ENCODE results near the gene TSPAN4.
A peak's percentile ranks its signal among the peaks of the same experiment; 100 is the strongest.

Gene TSPAN4

DNA sequence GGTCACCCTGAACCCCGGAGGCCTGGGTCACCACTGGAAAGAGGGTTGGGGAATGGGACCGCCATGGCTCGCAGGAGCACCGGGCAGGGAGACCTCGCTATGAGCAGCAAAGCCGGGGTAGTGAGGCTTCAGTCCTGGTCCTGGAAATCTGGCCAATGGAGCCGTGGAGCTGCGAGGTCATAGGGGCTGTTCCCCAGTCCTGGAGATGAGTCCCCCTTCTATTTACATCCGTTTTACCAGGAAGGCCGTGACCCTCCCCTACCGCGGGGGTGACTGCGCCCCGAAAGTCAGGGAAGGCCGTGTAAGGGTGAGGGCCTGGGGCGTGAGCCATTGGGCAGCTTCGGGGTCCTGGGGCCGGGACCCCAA, 38.1 kb upstream of the TSPAN4 start:
- no peak for DNase-seq

DNA sequence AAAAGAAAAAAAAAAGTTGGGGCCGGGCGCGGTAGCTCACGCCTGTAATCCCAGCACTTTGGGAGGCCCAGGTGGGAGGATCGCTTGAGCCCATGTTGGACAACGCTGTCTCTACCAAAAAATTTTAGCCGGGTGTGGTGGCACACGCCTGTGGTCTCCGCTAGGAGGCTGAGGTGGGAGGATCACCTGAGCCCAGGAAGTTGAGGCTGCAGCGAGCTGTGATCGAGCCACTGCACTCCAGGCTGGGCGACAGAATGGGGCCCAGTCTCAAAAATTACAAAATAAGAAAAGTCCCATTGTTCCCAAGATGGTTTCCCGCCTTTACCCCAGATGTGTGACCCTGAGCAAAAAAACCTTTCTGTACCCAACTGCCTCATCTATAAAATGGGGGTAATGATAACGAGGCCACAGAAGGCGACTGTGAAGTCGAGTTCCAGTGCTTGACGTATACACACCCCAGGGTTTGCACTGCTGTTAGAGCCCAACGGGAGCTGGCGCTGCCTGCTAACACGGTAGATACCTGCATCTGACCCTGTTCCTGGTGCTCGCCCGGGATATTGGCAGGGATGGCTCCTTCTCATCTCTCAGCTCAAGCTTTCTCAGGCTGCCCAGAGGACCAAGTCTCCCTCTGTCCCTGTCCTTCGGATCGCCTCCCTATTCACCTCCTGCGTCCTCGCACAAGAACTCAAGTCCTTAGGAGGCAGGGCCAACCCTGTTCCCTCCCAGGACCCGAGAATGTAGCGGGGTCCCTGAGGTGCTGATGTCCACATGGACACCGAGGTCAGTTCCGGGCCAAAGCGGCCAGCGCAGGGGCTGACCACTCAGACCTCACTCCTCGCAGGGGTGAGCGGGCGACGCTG, 34.0 kb upstream of the TSPAN4 start:
- no peak for DNase-seq

DNA sequence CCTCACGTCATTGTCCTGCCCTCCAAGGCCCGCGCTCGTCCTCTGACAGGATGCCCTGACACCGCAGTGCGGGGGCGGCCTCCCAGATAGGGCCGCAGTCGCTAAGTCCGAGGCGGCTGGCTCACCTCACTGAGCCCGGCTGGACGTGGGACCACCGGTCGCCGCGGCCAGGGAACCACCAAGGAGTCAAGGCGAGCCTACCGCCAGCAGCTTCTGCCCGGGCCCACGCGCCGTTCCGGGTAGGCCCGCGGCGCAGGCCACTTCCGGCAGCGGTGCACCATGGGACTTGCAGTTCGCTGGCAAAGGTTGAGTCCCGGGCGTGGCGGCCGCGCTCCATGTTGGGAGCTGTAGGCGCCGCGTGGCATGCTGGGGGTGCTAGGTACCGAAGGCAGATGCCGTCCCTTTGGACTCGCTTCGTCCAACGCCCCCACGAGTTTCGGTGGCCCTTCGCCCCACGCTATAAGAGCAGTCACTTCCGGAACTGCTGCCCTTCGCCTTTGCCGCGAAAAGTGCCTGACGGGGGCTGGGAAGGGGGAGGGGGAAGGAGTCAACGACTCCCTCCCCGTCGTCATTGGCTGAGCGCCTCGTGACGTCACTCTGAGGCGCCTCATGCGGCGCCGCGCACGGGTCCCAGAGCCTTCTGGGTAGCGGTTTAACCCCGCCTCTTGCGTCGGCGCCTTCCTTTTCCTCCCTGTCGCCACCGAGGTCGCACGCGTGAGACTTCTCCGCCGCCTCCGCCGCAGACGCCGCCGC, 33.2 kb upstream of the TSPAN4 start, which contains the start of gene RPLP2:
RPLP2 (plus strand) TSS at position 681 of the 753 bp plus-strand sequence. CDS start 268 bp downstream, outside the sequence.
- peak; percentile 97 to 99 for DNase-seq

DNA sequence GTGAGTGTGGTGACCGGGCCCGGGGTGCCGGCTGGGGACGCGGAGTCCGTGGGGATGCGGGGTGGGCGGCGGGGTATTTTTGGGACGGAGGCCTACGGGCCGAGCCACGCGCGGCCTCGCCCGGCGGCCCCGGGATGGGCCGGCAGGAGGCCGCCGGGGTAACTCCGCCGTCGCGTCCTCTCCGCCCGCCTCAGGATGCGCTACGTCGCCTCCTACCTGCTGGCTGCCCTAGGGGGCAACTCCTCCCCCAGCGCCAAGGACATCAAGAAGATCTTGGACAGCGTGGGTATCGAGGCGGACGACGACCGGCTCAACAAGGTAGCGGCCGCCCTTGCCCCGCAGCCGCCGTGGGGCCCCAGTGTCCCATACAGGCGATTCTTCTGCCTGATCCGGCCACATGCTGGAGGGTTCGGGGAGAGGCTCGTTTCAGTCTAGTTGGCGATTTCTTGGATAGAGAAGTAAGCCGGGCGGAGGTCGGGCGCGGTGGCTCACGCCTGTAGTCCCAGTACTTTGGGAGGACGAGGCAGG, 32.5 kb upstream of the TSPAN4 start:
- no peak for DNase-seq

DNA sequence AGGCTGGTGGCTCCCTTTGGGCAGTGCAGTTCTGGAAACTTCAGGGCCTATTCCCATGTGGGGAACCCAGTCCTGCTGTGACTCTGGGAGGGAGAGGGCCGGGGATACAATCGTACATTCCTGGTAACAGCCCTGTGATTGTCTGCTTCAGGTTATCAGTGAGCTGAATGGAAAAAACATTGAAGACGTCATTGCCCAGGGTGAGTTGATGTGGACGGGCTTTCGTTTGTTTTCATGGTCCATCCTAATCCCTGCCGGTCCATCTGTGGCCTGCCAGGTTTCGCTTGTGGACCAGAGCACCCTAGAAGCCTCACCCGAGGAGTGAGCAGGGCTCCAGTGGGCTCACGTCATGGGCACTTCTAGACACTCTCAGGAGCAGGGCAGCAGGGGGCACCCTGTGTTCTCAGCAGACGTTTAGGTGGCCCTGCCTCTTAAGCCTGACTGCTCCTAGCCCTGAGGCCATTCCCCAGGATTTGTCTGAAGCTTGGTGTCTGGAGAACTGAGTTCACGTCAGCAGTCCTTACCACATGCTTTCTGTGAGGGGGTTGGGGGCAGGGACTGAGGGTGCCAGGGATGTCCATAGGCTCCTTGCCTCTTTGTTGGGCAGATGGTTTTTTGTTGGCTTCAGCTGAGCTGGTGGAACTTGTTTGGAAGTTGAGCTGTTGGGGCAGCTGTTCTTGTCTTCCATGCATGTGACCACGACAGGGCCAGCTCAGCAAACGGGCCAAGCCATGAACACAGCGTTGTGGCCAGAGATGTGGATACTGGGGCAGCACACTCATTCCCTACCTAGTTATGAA, 31.0 kb upstream of the TSPAN4 start:
- DNase-seq, result no peak

DNA sequence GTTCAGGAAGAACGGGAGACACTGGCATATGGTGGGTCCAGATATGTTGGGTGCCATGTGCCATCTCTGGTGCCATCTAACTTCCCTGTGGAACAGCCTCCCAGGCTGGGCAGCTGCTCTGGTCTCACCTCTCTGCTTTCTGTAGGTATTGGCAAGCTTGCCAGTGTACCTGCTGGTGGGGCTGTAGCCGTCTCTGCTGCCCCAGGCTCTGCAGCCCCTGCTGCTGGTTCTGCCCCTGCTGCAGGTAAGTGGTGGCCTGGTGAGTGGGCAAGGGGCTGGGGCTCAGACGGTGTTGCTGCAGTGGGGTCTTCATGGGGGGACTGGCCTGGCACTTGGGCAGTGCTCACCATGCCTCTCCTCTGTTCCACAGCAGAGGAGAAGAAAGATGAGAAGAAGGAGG, 30.3 kb upstream of the TSPAN4 start:
- DNase-seq, result no peak

DNA sequence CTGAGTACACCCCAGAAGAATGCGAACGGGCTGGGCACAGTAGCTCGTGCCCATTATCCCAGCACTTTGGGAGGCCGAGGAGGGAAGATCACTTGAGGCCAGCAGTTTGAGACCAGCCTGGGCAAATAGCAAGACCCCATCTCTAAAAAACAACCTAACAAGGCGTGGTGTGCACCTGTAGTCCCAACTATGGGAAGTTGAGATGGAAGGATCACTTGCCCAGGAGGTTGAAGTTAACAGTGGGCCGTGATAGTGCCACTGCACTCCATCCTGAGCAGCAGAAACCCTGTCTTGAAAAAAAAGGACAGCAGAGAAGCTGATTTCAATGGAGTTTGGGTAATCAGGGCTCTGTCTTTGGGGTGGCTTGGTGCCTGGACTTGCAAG, 29.6 kb upstream of the TSPAN4 start:
- no peak for DNase-seq

DNA sequence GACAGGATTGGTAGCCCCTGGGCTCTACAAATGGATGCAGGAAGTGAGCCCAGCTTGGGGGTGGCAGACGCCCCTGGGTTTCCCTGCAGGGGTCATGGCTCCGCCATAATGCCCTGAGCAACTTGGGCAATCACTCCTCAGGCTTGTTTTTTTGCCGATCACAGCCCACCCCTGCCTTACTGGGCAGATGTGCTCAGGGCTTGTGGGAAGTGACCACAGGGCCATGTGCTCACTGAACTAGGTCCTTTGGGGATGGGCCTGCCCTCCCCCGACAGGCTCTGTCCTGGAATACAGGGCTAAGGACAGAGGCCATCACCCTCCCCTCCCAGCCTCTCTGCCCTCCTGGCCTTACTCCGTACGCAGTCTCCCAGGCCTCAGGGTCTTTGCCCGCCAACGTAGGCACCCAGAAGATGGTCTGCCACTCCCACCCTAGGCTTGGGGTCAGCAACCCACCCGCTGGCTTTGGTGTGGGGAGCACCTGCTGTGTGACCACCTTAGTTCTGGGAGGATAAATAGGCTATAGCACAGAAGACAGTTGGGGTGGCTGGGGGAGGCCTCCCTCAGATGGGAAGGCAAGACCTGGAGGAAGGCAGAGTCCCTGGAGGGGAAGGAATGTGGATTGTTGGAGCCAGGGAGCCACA, 29.1 kb upstream of the TSPAN4 start:
- DNase-seq, result no peak

DNA sequence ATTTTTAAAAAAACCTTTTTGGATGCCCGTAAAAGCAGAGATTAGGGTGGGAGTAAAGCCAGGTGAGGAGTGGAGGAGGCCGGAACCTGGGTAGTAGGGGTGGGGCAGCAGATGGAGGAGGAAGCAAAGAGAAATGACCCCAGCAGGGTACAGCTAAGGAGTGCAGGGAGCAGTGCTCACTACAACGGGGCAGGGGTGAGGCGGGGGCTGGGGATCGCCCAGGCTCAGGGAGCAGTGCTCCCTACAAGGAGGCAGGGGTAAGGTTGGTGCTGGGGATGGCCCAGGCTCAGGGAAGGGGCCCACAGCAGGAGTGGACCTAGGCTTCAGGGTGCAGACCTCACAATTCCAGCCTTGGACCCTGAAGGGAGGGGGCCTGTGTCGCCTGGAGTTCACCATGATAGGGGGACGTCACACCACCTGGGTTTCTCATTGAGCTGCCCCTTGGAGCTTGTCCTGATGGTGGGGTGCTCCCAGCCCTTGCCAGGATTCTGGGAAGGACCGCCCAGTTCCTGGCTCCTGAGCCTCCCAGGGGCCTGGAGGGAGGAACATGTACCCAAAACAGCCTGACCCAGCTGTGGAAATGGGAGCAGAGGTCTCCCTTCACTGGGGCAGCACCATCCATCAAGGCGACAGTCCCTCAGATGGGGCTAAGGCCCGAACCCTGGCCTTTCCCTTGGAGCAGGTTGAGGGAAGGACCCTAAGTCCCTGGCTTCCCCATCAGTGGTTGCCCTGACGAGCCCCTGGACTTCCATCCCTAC, 26.8 kb upstream of the TSPAN4 start:
- DNase-seq, result no peak

DNA sequence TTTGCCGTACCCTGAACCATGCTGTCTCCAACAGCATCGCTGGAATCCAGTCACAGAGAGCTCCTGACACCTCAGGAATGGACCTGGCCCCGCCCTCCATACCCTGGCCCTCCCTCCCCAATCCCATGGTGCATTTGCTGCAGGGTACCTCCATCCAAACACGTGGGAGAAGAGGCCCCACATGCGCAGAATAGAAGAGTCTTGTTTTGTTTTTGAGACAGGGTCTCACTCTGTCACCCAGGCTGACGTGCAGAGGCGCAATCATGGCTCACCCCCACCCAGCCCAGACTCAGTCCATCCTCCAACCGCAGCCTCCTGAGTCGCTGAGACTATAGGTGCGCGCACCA, 26.2 kb upstream of the TSPAN4 start:
- DNase-seq, result no peak

DNA sequence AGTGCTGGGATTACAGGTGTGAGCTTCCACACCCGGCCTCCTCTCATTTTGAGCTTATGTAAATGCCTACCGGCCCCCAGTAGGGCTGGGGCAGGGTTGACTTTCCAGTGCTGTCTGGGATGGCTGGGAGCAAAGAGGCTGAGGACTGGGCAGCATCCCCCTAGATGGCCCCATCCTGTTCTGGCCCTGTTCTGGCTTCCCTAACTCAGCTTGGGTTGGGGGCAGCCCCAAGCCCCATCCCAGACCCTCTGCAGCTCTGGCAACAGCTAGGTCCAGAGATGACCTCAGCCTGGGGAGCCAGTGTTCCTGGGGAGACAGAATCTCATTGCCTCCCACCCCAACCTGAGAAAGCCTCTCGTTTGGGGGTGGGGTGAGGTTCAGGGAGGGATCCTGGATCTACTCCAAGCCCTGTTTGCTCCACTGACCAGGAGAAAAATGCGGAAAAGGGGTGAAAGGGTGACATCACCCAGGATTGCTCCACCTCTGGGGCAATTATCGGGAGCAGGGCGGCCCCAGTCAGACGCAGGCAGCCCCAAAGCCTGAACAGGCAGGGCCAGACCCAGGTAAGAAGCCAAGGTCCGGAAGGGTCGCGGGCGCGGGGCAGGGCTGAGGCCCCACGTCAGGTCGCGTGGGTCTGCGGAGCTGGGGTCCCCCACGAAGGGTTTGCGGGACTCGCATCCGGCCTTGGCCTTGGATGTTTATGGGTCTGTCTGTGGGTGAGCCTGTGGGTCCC, 24.1 kb upstream of the TSPAN4 start, which contains the start of gene PNPLA2:
PNPLA2 (plus strand) TSS at position 519 of the 733 bp plus-strand sequence. CDS start 805 bp downstream, outside the sequence.
- DNase-seq, result no peak

DNA sequence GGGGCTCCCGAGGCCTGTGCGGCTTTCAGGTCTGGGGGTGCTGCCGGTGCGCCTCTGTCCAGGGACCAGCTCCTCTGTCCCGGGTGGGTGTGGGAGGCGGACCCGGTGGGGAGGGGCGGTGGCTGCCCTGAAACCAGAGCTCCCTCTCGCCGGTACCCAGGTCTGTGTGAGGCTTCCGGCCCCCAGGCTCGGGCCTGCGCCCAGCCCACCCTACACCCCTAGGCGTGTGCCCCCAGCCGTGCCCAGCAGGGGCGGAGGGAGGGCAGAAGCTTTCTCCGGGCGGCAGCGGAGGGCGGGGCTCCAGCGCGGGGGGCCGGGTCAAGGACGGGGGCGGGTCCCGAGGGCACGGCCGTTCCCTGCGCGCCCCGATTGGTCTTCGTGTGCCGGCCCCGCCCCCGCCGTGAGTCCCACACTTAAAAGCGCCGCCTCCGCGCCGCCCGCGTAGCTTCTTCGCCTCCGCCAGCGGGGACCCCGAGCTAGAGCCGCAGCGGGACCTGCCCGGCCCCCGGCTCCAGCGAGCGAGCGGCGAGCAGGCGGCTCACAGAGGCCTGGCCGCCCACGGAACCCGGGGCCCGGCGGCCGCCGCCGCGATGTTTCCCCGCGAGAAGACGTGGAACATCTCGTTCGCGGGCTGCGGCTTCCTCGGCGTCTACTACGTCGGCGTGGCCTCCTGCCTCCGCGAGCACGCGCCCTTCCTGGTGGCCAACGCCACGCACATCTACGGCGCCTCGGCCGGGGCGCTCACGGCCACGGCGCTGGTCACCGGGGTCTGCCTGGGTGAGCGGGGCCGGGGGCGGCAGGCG, 23.3 kb upstream of the TSPAN4 start:
- peak; percentile 71 to 94 for DNase-seq

DNA sequence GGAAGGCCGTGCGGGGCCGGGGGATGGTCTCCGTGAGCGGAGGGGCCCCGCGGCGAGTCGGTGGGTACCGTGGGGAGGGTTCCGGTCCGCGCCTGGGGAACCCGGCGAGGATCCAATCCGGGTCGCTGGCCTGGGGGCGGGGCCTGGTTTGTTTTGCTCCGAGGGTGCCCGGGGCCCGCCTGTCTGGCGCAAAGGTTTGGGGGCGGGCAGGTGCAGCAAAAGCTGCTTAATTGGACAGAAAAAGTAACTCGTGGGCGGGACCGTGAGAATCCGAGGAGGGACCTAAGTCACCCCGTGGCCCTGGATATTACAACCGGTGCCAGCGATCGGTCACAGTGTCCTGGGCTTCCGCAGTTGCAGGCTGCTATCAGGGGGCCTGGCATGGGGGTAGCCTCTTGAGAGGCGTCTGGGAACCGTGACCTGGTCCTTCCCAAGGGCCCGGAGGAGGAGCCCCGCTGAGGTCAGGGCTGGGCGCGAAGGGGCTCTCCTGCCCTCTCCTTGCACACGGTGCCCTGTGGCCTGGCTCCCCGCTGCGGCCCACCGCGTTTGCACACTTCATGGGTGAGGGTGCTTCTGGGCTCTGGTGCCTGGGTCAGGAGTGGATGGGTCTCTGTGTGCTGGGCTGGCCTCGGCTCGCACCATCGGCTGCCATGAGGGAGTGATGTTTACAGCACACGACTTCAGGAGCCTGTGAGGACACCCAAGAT, 22.6 kb upstream of the TSPAN4 start:
- DNase-seq, result peak; percentile 34 to 65

DNA sequence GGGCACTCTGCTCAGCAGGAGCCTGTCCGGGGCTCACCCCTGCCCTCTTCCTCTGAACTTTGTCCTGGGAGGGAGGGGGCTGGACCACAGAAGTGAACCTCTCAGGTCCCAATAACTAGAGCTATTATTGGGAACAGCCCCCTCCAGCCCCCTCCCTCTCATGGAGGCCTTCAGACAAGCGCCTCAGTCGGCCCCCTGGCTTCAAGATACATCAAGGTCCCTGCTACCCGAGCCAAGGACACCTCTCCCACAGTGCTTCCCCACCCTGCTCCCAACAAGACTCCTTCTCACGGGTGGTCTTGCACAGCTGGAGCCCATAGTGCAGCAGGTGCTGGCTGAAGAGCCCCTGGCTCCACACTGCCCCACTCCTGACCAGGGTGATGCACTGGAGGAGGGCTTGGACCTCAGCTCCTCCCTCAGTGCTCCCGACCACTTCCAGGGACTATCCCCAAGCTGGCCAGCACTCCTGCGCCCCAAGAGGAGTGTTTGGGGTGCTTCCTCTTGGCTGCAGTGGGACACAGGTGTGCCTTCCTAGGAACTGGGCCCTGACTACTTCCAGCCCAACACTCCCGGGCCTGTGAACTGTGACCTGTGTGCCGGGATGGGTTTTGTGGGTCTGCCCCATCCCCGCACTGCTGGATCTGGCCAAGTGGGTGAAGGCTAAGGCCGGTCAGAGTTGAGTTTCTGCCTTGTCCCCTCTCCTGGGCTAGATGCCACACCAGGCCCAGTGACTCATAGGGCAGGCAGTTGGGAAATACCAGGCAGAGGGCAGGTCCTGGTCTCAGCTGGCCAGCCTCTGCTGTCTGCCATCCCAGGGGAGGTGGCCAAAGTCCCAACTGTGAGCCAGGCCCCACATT, 21.8 kb upstream of the TSPAN4 start:
- DNase-seq, result no peak

DNA sequence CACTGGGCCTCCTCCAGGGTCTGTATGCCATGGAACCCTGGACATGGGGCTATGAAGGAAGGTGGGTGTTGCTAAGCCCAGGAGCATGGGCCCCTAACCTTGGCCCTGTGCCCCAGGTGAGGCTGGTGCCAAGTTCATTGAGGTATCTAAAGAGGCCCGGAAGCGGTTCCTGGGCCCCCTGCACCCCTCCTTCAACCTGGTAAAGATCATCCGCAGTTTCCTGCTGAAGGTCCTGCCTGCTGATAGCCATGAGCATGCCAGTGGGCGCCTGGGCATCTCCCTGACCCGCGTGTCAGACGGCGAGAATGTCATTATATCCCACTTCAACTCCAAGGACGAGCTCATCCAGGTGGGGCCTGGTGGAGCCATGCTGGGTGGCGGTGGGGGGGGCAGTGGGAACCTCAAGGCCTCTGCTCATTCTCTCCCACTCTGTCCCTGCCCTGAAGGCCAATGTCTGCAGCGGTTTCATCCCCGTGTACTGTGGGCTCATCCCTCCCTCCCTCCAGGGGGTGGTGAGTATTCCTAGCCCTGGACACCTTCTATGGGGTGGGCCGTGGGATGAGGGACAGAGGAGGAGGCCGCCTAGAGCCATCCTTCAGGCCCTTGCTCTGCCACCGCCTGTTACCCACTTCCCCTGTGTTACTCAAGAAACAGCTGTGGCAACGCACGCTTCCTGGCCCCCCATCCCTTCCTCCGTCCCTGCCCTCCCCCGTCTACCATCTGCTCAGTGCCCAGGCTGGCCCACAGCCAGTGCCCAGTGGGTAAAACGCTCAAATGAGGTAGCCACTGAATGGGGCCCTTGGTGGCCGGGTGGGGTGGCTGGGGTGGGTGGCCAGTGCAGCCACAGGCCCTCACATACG, 20.9 kb upstream of the TSPAN4 start:
- DNase-seq, result no peak

DNA sequence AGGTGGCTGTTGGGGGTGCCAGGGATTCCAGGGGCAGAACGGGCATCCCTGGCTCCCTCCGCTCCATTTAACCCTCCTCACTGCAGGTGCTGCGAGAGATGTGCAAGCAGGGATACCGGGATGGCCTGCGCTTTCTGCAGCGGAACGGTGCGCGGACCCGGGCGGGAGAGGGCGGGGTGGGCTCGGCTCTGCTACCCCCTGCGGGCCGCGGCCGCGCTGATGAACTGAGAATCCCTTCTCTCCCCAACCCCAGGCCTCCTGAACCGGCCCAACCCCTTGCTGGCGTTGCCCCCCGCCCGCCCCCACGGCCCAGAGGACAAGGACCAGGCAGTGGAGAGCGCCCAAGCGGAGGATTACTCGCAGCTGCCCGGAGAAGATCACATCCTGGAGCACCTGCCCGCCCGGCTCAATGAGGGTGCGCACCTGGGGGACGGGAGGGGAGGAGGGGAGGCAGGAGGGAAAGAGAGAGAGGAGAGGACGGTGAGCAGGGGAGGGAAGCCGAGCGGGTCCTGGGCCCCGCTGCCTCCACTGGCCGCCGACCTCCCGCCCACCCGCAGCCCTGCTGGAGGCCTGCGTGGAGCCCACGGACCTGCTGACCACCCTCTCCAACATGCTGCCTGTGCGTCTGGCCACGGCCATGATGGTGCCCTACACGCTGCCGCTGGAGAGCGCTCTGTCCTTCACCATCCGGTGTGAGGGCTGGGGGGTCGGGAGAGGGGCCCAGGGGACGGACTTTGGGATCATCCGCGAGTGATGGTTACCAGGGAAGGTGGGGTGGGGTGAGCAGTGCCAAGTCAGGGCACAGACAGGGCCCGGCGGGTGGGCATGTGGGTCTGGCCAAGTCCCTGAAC, 19.0 kb upstream of the TSPAN4 start:
- no peak for DNase-seq

All from NCI-H446 (cell line).